Measurements from ENCODE around the gene PLA2G5.

- TF ChIP-seq, protein P1, sequence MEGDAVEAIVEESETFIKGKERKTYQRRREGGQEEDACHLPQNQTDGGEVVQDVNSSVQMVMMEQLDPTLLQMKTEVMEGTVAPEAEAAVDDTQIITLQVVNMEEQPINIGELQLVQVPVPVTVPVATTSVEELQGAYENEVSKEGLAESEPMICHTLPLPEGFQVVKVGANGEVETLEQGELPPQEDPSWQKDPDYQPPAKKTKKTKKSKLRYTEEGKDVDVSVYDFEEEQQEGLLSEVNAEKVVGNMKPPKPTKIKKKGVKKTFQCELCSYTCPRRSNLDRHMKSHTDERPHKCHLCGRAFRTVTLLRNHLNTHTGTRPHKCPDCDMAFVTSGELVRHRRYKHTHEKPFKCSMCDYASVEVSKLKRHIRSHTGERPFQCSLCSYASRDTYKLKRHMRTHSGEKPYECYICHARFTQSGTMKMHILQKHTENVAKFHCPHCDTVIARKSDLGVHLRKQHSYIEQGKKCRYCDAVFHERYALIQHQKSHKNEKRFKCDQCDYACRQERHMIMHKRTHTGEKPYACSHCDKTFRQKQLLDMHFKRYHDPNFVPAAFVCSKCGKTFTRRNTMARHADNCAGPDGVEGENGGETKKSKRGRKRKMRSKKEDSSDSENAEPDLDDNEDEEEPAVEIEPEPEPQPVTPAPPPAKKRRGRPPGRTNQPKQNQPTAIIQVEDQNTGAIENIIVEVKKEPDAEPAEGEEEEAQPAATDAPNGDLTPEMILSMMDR (IDR thresholded peaks at IDR 0.05): no peak
- TF ChIP-seq POLR2A (IDR thresholded peaks at IDR 0.05): no peak
These were observed 38.6 kb downstream of the PLA2G5 start for GRCh38 chr1:20108366-20109123.

Measured in body of pancreas (tissue), 4 donors.